C4-2B (cell line): Measurements from ENCODE around the gene EPHA4.

Experiments used
- H3K27ac ChIP-seq: fragments of 450-650 bp; 2 replicates; pipeline ENCODE4 v1.5.1; 2017
- CTCF ChIP-seq: fragments of 450-650 bp; conservative IDR thresholded peaks from 2 replicates; pipeline ENCODE4 v1.5.1; 2017; ENCODE audit warnings: mild to moderate bottlenecking
- ZFX ChIP-seq: fragments of 450-650 bp; IDR thresholded peaks from 2 replicates; pipeline ENCODE4 v1.6.1; 2017

Gene EPHA4

GRCh38 chr2:221482666-221483455, 89.2 kb downstream of the EPHA4 start:
- no peak overlapping the region for H3K27ac ChIP-seq
- TF ChIP-seq CTCF (no peak), ZFX (no peak)

GRCh38 chr2:221480821-221481220, 91.3 kb downstream of the EPHA4 start:
- TF ChIP-seq ZFX (no peak), CTCF (no peak)

GRCh38 chr2:221480163-221480562, 91.9 kb downstream of the EPHA4 start:
- H3K27ac ChIP-seq: no peak overlapping the region
- TF ChIP-seq CTCF: no peak
- no peak for TF ChIP-seq ZFX

More at GRCh38 chr2:221480821-221481220, 91.3 kb downstream of the EPHA4 start:
- no peak overlapping the region for H3K27ac ChIP-seq

- H3K27ac ChIP-seq: no peak overlapping the region
- TF ChIP-seq CTCF (no peak), ZFX (no peak)
These were observed 93.6 kb downstream of the EPHA4 start for GRCh38 chr2:221478485-221478863.

GRCh38 chr2:221477714-221478484, 94.2 kb downstream of the EPHA4 start:
- H3K27ac ChIP-seq: no peak overlapping the region
- TF ChIP-seq CTCF: no peak
- TF ChIP-seq ZFX: no peak

GRCh38 chr2:221476195-221476594, 95.9 kb downstream of the EPHA4 start:
- TF ChIP-seq ZFX (no peak), CTCF (no peak)
- no peak overlapping the region for H3K27ac ChIP-seq

- TF ChIP-seq ZFX (no peak), CTCF (no peak)
These were observed 98.7 kb downstream of the EPHA4 start for GRCh38 chr2:221473451-221473850.

More at GRCh38 chr2:221473451-221473850, 98.7 kb downstream of the EPHA4 start:
- H3K27ac ChIP-seq: no peak overlapping the region
